C4-2B (cell line): ENCODE results near the gene PLCH2.

Experiments
- ZFX ChIP-seq: fragments of 450-650 bp; IDR thresholded peaks from 2 replicates; pipeline ENCODE4 v1.6.1; 2017
- TF ChIP-seq, protein P1 (sequence below): fragments of 450-650 bp; conservative IDR thresholded peaks from 2 replicates; pipeline ENCODE4 v1.5.1; 2017; ENCODE audit warnings: mild to moderate bottlenecking

DNA sequence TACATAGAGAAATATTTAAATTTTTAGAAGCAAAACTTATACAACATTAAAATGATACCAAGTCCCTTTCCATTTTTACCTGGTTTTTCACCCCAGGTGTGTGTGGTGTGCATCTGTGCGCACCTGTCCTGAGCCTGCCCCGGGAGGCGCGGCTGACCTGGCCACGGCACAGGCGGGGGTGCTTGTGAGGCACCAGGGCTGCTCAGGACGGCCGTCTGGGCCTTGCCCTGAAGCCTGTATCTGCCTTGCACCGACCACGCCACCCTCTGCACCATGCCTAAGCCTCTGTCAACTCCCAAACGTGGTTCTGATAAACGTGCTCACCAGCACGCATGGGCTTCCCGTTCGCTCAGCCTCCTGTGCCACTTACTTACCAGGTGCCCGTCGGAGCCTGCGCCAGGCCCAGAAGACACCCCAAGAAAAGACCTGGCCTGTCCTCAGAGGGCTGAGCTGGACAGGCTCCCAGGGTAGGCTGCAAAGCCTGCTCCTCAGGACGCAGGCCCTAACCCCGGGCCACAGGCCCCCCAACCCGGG, 29.4 kb downstream of the PLCH2 start:
- TF ChIP-seq, protein P1, sequence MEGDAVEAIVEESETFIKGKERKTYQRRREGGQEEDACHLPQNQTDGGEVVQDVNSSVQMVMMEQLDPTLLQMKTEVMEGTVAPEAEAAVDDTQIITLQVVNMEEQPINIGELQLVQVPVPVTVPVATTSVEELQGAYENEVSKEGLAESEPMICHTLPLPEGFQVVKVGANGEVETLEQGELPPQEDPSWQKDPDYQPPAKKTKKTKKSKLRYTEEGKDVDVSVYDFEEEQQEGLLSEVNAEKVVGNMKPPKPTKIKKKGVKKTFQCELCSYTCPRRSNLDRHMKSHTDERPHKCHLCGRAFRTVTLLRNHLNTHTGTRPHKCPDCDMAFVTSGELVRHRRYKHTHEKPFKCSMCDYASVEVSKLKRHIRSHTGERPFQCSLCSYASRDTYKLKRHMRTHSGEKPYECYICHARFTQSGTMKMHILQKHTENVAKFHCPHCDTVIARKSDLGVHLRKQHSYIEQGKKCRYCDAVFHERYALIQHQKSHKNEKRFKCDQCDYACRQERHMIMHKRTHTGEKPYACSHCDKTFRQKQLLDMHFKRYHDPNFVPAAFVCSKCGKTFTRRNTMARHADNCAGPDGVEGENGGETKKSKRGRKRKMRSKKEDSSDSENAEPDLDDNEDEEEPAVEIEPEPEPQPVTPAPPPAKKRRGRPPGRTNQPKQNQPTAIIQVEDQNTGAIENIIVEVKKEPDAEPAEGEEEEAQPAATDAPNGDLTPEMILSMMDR: no peak
- TF ChIP-seq ZFX: no peak
